Activated gamma-delta T cell (primary cell): ENCODE results near the gene ALS2CL.

Experiments used
- DNase-seq: peaks from one replicate; lab custom pipeline; 2025; lab: John Stamatoyannopoulos, UW

ALS2CL gene

GRCh38 chr3:46678280-46678679 lies 15.2 kb downstream of the ALS2CL start:
- no peak for DNase-seq

GRCh38 chr3:46677411-46677726 lies 16.1 kb downstream of the ALS2CL start:
- DNase-seq, result no peak

GRCh38 chr3:46676601-46677410 lies 16.7 kb downstream of the ALS2CL start:
- no peak for DNase-seq

- no peak for DNase-seq
Observed at GRCh38 chr3:46675843-46676567, 17.5 kb downstream of the ALS2CL start.

GRCh38 chr3:46675426-46675825 lies 18.1 kb downstream of the ALS2CL start:
- DNase-seq, result no peak

- DNase-seq, result no peak
Observed at GRCh38 chr3:46674031-46674845, 19.2 kb downstream of the ALS2CL start.

GRCh38 chr3:46673151-46674030 lies 20.1 kb downstream of the ALS2CL start:
- DNase-seq, result no peak

- DNase-seq, result no peak
Observed at GRCh38 chr3:46672349-46672695, 21.2 kb downstream of the ALS2CL start.

- no peak for DNase-seq
Observed at GRCh38 chr3:46671541-46672348, 21.7 kb downstream of the ALS2CL start.

GRCh38 chr3:46670891-46671427 lies 22.5 kb downstream of the ALS2CL start:
- no peak for DNase-seq

GRCh38 chr3:46670000-46670890 lies 23.2 kb downstream of the ALS2CL start:
- DNase-seq, result no peak

GRCh38 chr3:46669191-46669999 lies 24.1 kb downstream of the ALS2CL start:
- DNase-seq, result no peak

GRCh38 chr3:46668591-46668990 lies 24.9 kb downstream of the ALS2CL start:
- DNase-seq, result no peak

- no peak for DNase-seq
Observed at GRCh38 chr3:46668116-46668515, 25.4 kb downstream of the ALS2CL start.

- no peak for DNase-seq
Observed at GRCh38 chr3:46667657-46668056, 25.8 kb downstream of the ALS2CL start.

- no peak for DNase-seq
Observed at GRCh38 chr3:46667061-46667621, 26.3 kb downstream of the ALS2CL start.

GRCh38 chr3:46666453-46666845 lies 27.0 kb downstream of the ALS2CL start:
- no peak for DNase-seq

GRCh38 chr3:46665763-46666452 lies 27.6 kb downstream of the ALS2CL start:
- no peak for DNase-seq
